Stimulated activated CD4-positive, alpha-beta T cell treated with anti-CD3 and anti-CD28 coated beads, Interleukin-1b, Interleukin-23, amount 100 ng/mL, for 1 hour (primary cell): ENCODE measurements around the gene TMSB10.
A peak's percentile ranks its signal among the peaks of the same experiment; 100 is the strongest.
"Not testable (repeated sequence)": the region's sequence is repeated elsewhere in the genome, so short reads cannot be mapped to it uniquely, and the experiment has no call there.

Experiments used
- DNase-seq, 2 donors: peaks; one replicate each; pipeline ENCODE4 v3.0.0-alpha.2; 2020; ENCODE audit warnings: low read depth in 2 of 2

TMSB10 gene

GRCh38 chr2:84939426-84940087 is 34.1 kb downstream of the TMSB10 start:
- DNase-seq = peak; percentile 28 to 39

DNA sequence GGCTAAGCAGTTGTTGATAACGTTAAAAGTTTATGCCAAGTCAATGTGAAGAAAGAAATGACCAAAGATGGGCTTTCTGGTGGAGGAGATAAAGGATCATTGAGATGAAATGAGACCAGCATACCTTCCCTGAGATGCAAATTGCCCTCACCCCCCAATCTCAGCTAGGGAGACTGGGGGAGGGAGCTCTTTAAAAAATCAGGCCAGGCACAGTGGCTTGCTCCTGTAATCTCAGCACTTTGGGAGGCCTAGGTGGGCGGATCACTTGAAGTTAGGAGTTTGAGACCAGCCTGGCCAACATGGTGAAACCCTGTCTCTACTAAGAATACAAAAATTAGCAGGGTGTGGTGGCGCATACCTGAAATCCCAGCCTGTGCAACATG is 34.6 kb downstream of the TMSB10 start:
- DNase-seq = no peak

DNA sequence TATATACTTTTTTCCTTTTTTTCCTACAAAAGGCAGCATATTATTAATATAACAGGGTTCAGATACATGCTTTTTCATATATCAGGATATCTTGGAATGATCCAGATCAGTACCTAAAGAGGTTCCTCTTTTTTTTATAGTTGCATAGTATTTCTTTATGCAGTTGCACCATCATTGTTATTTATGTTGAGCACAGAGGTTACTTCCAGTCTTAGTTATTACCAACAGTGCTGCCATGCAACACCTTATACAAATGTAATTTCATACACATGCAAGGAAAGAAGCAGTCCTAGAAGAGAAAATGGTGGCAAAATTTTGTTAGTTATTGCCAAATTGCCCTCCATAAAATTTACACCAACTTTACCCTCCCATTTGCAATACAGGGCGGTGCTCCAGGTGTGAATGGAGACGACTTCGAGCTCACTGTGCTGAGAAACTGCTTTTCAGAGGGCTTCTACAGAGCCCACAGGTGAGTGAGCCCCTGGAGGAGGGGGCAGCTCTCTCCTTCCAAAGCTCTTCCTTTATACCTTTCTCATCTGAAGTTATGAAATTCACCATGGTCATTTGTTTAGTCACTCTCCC is 35.5 kb downstream of the TMSB10 start:
- no peak for DNase-seq

DNA sequence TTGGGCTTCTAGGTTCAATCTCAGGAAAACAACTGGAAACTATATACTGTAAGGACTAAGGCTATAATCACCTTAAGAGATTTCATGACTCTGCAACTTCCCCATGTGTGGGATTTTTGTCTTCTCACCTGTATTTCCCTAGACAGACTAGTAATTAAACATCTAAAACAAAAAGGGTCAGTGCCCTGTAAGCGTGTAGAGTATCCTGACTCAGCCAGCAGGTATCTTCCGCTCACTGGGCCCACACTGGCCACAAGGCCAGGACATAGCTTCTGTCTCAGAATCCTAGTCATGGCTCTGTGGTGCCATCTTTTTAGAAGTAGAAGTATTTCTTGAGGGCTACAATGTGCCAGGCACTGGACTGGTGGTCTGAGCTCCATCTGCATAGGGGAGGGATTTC is 36.7 kb downstream of the TMSB10 start:
- no peak for DNase-seq

- DNase-seq = no peak
Measured at GRCh38 chr2:84942964-84943421, 37.5 kb downstream of the TMSB10 start.

GRCh38 chr2:84944295-84944909 is 38.9 kb downstream of the TMSB10 start:
- no peak for DNase-seq

DNA sequence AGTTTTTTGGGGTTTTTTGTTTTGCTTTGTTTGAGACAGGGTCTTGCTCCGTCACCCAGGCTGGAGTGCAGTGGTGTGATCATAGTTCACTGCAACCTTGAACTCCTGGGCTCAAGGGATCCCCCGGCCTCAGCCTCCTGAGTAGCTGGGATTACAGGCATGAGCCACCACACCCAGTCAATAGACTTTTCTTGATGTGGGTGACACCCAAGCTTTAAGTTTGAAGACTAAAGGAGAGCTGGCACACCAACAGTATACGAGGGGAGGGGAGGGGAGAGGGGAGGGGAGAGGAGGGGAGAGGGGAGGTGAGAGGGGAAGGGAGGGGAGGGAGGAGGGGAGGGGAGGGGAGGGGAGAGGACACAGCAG is 40.4 kb downstream of the TMSB10 start:
- DNase-seq = not testable (repeated sequence)

DNA sequence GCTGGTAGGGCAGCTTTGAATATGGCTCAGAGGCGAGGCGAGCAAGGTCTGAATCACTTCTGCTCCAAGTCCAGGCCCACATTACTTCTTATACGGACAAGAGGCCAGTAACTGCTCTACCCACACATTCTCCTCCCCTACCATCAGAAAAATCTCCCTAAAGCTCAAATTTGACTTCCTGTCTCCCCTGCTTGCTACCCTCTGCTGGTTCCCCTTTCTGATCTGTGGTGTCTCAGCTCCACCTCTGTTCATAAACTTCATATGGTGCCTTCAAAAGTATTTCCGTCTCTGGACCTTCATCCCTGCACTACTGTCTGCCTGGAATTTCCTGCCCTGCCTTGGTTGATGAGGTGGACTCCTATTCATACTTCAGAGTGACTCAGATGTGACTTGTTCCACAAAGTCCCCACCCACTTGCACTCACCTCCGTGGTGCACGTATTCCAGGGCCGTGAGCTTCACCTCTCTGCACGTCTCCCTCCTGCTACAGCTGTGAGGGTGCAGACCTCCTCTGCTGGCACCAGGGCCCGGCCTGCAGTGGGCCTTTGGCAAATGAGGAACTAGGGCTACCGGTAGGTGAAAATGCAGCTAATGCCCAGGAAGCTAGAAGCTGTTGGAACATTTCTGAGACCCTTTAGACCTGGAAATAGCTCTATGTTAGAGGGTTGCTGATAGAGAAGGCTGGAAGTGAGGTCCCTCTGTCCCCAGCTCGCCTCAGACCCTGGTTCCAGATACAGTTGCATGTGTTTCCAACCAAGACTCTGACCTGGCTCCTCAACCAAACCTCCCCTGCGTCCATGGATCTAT is 41.0 kb downstream of the TMSB10 start:
- DNase-seq = peak; percentile 18 to 46

DNA sequence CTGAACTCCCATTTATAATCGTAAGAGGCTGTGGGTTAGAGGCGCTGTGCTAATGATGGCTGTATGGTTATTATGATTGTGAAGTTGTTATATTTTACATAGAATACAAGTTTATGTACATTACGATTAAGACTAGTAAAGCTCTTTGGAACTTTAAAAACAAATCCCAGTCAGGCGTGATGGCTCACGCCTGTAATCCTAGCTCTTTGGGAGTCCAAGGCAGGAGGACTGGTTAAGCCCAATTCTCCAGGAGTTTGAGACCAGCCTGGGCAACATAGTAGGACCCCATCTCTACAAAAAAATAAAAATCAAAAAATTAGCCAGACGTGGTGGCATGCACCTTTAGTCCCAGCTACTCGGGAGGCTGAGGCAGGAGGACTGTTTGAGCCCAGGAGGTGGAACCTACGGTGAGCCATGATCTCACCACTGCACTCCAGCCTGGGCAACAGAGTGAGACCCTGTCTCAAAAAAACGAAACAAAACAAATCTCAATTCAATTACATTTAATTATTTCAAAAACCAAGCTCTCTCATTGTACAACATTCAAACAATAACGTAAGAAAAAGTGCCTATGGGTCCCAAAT is 41.6 kb downstream of the TMSB10 start:
- no peak for DNase-seq

GRCh38 chr2:84953535-84953934 is 48.1 kb downstream of the TMSB10 start:
- no peak for DNase-seq

- DNase-seq = no peak
Measured at GRCh38 chr2:84954329-84954728, 48.9 kb downstream of the TMSB10 start.
